ENCODE measurements around the gene SAMD11.

DNA sequence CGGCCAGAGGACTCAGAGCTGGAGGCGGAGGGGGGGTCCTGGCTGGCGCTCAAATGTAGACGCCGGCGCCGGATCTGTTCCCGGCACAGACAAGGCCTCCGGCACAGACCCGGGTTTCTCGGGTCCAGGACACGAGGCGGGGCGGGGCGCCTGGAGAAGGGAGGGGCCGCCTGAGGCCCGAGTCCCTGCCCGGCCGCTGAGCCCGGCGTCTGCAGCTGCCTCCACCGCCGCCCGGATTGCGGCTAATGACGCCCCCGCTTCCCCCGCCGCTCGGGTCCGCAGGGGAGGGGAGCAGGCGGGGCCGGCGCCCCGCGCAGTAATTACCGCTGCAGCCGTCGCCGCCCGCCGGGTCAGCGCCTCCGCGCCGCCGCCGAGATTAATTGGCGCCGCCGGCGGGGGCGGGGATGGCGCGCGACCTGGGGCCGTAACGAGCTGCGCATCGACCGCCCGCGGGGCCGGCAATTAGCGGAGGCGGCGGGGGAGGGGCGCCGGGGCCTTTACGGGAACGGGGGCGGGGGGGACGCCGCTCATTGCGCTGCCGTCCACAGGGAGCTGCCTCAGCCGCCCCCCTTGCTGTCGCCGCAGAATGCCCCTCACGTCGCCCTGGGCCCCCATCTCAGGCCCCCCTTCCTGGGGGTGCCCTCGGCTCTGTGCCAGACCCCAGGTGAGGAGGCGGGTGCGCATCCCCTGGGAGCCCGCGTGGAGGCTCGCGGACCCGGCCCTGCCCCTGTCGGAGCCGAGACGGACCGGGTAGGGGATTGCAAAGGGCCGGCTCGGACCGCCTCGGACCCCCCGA lies 18.1 kb downstream of the SAMD11 start:
- TF ChIP-seq CTCF (IDR thresholded peaks at IDR 0.05), result no peak
- TF ChIP-seq EP300 (IDR thresholded peaks at IDR 0.05), result no peak
- no peak for TF ChIP-seq POLR2A (IDR thresholded peaks at IDR 0.05)
